Activated CD8-positive, alpha-beta T cell treated with anti-CD3 and anti-CD28 coated beads for 36 hours (primary cell): ENCODE results near the gene SUCNR1. TPM values are rescaled to one million over a fixed set of nuclear protein-coding genes. Genes with fewer than 3 reads are reported as not detected.

Experiments
- ATAC-seq: fragments of 200-7000 bp; cut with Tn5 transposase; one replicate; pipeline ENCODE4 v1.10.0; 2021; ENCODE audit warnings: mild to moderate bottlenecking, moderate library complexity
- CTCF ChIA-PET: fragments of 350-600 bp; sonication (Branson Sonifier 250); formaldehyde crosslinking; loops from one replicate; lab custom pipeline; 2021; ENCODE audit warnings: antibody characterized with exemption; lab: Charles Lee
- POLR2A ChIA-PET: fragments of 350-600 bp; sonication (Branson Sonifier 250); formaldehyde crosslinking; loops from one replicate; lab custom pipeline; 2021; ENCODE audit warnings: antibody characterized with exemption; lab: Charles Lee
- DNase-seq: peaks from one replicate; pipeline ENCODE4 v3.0.0-alpha.2; 2020
- H3K27ac Mint-ChIP-seq: one replicate; pipeline ENCODE4 v1.8.0; 2021; ENCODE audit warnings: mild to moderate bottlenecking, mixed read lengths
- H3K27me3 Mint-ChIP-seq: one replicate; pipeline ENCODE4 v1.8.0; 2021; ENCODE audit warnings: mixed read lengths
- H3K36me3 Mint-ChIP-seq: one replicate; pipeline ENCODE4 v1.8.0; 2021; ENCODE audit warnings: low read depth, mixed read lengths
- H3K4me1 Mint-ChIP-seq: one replicate; pipeline ENCODE4 v1.8.0; 2021; ENCODE audit warnings: low read depth, mixed read lengths
- H3K4me3 Mint-ChIP-seq: one replicate; pipeline ENCODE4 v1.8.0; 2021; ENCODE audit warnings: mild to moderate bottlenecking, moderate library complexity, mixed read lengths
- H3K9me3 Mint-ChIP-seq: one replicate; pipeline ENCODE4 v1.8.0; 2021; ENCODE audit warnings: mixed read lengths
- intact Hi-C: fragments of 100-400 bp; cut with micrococcal nuclease; formaldehyde crosslinking; loops from one replicate; pipeline ENCODE4 v1.10.0; 2022
- total RNA-seq, 2 experiments: library from RNA; stranded (reverse); gene quantifications; one replicate each; pipeline ENCODE4 v1.2.3, GENCODE V29; 2021
- TF ChIP-seq, protein P1 (sequence below): fragments of 200-600 bp; IDR thresholded peaks from one replicate; pipeline ENCODE4 v1.8.0; 2022; ENCODE audit warnings: antibody characterized with exemption, mild to moderate bottlenecking

SUCNR1 gene
- total RNA-seq, 2 experiments from 2014 or later: not detected

- TF ChIP-seq, protein P1, sequence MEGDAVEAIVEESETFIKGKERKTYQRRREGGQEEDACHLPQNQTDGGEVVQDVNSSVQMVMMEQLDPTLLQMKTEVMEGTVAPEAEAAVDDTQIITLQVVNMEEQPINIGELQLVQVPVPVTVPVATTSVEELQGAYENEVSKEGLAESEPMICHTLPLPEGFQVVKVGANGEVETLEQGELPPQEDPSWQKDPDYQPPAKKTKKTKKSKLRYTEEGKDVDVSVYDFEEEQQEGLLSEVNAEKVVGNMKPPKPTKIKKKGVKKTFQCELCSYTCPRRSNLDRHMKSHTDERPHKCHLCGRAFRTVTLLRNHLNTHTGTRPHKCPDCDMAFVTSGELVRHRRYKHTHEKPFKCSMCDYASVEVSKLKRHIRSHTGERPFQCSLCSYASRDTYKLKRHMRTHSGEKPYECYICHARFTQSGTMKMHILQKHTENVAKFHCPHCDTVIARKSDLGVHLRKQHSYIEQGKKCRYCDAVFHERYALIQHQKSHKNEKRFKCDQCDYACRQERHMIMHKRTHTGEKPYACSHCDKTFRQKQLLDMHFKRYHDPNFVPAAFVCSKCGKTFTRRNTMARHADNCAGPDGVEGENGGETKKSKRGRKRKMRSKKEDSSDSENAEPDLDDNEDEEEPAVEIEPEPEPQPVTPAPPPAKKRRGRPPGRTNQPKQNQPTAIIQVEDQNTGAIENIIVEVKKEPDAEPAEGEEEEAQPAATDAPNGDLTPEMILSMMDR: no peak
- Mint-ChIP-seq H3K27me3 (no peaks in the 10 kb centered on the region), H3K4me1 (no peaks in the 10 kb centered on the region), H3K36me3 (no peaks in the 10 kb centered on the region), H3K27ac (no peak overlapping the region), H3K9me3 (no peaks in the 10 kb centered on the region), H3K4me3 (no peak overlapping the region)
- CTCF ChIA-PET: interaction anchor here (0.6 kb wide), 1 partner anchor 289 kb away, joined by 3 read pairs; no protein-coding TSS in a partner anchor
- DNase-seq: no peak
- POLR2A ChIA-PET: no interaction called here
- ATAC-seq: no peak
- intact Hi-C loops: no loop called here
These were observed 57.7 kb downstream of the SUCNR1 start for GRCh38 chr3:151931171-151931570.

DNA sequence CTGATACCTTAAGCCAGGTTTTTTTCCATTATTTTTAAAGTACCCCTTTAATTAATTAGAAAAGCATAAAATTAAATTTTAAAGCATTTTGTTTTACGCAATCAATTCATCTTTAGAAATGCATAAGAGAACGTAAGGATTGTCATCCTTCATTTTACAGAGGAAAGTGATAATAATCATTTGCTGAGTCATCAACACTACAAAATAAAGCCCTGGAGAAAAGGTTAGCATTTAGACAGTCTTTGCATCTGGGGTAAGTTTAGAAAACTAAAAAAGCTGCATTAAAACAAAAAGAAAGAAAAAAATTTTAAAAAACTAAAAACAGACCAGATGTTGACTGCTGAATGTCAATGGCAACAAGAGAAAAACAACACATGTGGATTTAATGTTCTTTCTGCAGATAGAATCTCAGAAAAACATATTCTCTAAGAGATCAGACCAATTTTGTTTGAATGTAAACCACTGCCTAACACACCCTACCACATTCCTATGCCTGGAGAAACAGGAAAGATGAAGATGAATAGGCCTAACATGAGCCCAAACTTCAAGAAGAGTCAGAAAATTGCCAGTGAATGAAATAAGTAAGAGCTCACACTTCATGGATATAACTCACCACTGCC lies 59.9 kb downstream of the SUCNR1 start:
- Mint-ChIP-seq H3K27me3 (no peaks in the 10 kb centered on the region), H3K36me3 (no peaks in the 10 kb centered on the region), H3K4me1 (no peaks in the 10 kb centered on the region), H3K9me3 (no peaks in the 10 kb centered on the region), H3K27ac (no peak overlapping the region), H3K4me3 (no peak overlapping the region)
- TF ChIP-seq, protein P1: no peak
- intact Hi-C loops: no loop called here
- POLR2A ChIA-PET: no interaction called here
- DNase-seq (no peak), ATAC-seq (no peak)
- CTCF ChIA-PET: no interaction called here

Other genes with a start within 250 kb of the SUCNR1 start
- gene AADACL2, start 139.7 kb upstream of the SUCNR1 start, total RNA-seq: not detected
- gene AADAC, start 59.5 kb upstream of the SUCNR1 start, total RNA-seq: not detected